ENCODE measurements around the gene TMEM255B.

TMEM255B gene

GRCh38 chr13:113849546-113849945 lies 90.5 kb downstream of the TMEM255B start:
- no peak for DNase-seq (ENCODE audit: low spot score)

DNA sequence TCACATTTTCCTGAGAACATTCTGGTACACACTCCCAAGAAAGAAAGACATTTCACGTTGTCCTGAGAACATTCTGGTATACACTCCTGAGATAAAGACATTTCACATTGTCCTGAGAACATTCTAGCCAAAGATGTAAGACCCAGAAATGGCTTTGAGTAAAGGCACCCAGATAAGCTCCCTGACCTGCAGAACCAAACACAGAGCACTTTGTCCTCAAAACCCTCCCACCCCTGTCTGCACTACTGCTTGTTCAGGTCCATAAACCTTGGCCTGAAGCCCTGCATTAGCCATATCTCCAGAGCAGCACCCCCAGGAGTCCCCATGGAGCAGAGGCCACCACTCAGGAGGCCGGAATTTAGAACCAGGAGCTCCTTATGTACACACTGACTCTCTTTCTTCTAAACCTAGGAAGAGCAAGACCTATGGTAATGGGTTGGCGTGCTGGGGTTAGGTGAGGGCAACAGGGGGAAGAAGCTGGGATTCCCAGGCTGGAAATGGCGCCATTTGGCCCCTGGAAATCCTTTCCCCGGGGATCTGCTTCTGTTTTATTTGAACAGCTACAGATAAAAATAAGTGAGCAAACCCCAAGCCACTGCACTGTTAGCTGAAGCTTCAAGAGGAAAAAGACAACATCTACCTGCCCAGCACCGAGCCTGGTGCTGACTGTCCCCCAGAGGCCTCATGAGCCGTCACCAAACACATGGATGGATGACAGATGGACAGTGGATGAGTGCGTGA lies 91.1 kb downstream of the TMEM255B start:
- no peak for DNase-seq (ENCODE audit: low spot score)

GRCh38 chr13:113850722-113851479 lies 91.9 kb downstream of the TMEM255B start:
- no peak for DNase-seq (ENCODE audit: low spot score)

DNA sequence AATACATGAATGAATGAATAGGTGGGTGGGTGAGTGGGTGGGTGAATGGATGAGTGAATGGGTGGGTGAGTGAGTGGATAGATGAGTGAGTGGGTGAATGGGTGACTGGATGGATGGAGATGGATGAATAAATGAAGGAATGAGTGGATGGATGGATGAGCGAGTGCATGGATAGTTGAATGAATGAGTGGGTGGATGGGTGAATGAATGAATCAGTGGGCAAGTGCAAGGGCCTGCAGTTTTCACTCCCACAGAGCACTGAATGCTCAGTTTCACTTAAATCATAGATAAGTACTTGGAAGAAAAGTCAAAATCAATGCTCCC lies 92.4 kb downstream of the TMEM255B start:
- DNase-seq (ENCODE audit: low spot score) = no peak

GRCh38 chr13:113851826-113852535 lies 93.0 kb downstream of the TMEM255B start:
- DNase-seq (ENCODE audit: low spot score) = no peak

DNA sequence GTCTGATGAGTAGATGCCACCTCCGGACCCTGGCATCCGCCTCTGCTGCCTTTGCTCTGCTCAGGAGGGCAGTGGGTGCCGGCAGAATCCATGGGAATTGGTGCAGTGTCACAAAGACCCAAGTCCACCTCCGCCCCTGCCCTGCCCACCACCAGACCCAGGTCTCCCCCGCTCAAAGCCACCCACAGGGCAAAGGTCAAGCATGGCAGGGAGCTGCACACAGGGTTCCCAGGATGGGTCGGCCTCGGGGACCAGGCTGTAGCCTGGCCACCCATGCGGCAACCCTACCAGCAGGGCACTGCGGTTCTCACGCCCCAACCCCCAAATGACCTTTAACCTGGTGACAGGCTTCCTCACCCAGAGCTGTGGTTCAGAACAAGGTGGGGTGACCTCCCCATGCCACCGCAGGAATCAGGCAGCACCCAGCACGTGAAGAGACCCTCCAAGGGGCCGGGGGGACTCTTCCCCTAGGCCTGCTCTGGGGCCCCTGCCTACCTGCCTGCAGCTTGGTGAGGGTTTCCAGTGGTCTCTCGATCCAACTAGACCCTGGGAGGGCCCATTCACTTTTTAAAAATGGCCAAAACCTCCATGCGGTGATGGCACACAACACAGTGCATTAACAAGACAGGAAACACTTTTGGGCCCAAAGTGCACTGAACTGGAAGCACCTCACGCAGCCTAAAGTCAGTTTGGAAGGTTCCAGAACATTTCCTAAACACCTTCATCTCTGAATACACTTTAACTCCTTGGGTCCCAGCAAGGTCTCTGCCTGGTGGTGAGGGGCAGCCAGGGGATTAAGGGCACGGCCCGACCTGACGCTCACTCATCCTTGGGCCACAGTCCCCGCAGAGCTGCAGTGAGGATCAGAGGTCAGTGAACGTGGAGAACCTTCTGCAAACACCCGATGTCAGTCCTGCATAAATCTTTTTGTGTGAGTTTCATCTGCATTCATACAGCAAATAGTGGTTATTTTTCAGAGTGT lies 93.8 kb downstream of the TMEM255B start:
- no peak for DNase-seq (ENCODE audit: low spot score)

GRCh38 chr13:113853518-113854237 lies 94.7 kb downstream of the TMEM255B start:
- no peak for DNase-seq (ENCODE audit: low spot score)

DNA sequence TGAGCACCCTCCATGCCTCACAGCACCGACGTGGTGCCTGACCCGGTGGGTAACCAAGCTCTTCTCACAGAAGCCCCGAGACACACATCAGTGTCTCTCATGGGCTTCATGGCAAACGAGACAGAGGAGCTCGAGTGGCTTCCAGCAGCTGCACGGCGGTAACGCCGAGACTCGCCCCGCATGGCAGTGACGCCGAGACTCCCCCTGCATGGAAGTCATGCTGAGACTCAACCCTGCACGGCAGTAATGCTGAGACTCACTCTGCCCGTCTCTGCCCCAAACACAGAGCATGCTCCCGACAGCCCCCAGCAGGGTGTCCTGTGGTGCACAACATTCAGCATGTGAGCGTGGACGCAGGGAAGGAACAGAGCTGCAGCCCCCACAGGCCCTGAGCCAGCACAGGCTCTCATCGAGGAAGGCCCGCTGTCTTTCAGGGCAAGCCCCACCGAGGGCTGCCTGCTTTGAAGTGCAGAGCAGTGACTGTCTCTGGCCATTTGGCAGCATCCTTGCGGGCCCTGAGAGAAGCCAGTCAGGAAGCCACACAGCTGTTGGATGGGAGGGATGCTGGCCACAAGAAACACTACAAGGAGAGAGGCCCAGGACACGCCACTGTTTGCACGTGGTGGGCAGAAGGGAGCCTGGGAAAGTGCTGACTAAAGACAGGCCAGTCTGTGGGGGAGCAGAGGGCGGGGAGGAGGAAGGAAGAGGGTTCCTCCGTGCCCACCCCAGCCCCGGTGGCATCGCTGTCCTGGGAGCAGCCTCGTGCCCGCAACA lies 95.4 kb downstream of the TMEM255B start:
- DNase-seq (ENCODE audit: low spot score) = no peak

GRCh38 chr13:113855012-113855921 lies 96.2 kb downstream of the TMEM255B start:
- DNase-seq (ENCODE audit: low spot score) = no peak

DNA sequence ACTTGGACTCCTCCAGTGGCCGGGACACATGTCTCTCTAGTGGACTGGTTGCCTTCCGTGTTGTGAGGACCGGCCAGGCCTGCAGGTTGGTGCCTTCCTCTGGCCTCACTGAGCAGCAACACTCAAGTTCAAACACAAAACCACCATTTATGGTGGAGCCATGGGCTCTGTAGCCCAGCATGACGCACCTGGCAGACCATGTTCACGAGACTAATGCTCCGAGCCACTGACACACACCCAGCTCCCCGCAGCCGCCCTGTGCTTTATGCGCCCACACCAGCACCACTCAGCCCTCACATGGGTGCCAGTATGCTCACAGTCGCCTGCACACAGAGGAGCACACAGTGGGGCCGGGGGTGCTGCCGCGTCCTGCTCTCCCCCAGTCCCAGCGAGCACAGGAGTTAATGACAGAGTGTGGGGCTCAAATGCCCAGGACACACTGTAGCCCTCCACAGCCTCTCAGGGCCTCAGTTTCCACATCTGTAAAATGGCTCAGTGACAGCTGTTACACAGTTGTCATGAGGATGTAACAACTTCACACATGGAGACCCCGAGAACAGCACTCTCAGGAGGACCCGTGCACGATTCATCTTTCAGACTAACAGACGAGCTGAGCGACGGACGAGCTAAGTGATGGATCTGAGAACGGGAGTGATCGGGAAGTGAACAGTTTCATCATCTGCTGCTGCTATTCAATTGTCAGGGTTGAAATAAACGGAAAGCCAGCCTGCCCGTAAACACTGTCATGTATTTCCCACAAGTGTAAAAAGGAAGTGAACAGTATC lies 97.1 kb downstream of the TMEM255B start:
- no peak for DNase-seq (ENCODE audit: low spot score)

DNA sequence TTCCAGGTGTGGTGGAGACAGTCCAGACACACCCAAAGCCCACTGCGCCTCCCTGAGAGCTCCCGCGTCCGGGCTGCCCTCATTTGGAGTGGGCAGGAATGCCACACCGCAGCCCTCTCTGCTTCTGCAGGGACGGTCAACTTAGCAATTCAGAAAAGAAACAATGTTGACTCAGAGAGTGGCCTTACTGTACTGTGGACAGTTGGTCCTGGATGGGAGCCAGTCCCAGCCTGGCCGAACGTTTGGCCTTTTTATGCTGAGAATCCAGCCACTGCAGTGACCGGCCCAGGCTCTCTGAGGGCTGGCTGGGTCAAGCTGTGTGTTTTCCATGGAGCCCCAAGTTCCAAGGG lies 97.7 kb downstream of the TMEM255B start:
- DNase-seq (ENCODE audit: low spot score) = no peak

- DNase-seq (ENCODE audit: low spot score) = no peak
Measured at GRCh38 chr13:113857531-113858195, 98.6 kb downstream of the TMEM255B start.

DNA sequence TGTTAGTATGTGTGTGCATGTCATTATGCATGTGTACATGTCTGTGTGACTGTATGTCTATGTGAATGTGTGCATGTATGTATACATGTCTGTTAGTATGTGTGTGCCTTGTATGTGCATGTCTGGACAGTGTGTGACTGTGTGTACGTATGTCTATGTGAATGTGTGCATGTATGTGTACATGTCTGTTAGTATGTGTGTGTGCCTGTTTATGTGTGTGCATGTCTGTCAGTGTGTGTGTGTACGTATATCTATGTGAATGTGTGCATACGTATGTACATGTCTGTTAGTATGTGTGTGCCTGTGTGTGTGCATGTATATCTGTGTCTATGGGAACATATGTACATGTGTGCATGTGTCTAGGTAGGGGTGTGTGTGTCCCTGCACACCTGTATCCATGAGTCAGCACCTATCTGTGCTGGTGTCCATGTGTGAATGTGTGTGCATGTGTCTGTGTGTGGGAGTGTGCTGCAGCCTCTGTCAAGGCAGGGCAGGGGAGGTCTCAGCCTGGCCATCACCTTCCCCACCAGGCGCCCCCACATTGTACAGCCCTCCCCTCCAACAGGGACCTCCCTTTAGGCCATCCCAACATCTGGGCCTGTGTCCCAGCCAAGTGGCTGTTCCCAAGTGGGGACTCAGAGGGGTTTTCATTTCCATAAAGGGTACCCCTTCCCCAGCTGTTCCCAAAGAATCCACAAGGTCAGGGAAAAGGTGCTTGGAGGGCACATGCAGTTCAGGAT lies 100.5 kb downstream of the TMEM255B start:
- DNase-seq (ENCODE audit: low spot score) = no peak

DNA sequence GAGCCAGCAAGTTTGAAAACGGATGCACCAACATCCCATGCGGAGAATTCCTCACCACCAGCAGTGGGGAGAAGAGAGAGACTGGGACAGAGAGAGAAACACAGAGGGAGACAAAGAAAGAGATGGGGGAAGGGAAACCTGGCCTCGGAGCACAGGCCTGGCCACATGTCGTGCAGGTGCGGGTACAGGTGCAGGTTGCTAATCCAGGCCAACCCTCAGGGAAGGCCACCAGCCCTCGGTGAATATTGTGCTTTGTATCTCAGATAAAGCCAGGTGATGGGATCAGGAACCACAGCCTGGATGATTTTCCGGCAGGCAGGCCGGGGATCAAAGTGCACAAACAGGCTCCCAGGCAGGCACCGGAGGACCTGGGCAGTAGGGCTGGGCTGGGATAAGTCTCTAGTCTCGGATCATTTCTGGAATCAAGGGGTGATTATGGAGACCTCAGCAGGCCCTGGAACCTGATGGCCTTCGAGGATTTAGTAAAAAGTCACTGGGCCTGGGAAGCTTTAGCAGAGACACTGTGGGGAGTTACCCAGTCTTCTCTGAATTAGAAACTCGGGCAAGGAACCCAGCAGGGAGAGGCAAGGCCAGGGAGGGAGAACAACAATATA lies 101.1 kb downstream of the TMEM255B start:
- no peak for DNase-seq (ENCODE audit: low spot score)

- DNase-seq (ENCODE audit: low spot score) = no peak
Measured at GRCh38 chr13:113860665-113861432, 101.8 kb downstream of the TMEM255B start.

DNA sequence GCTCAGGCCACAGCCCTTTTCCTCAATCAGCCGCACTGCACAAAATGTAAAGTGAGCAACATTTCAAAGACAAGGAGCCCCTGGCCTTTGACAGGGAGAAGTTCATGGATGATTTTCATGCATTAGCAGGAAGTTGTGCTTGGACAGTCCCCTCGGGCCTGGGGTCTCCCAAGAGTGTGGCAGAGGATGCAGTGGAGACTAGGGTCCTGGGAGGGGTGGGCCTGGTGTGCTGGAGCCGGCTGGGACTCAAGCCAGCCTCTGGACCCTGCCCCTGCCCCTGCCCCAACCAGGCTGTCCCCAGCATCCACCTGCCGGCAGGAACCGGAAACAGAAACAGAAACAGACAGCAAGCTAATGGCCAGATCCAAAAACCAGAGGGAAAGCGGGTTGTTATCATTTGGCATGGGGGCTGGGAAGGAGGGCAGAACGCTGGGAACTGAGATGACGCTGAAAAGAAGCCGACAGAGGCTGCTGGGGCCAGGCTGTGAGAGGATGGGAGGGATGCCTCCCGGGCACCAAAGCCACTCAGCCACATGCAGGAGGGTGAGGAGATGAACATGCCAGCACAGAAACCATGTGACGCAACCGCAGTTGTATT lies 102.5 kb downstream of the TMEM255B start:
- DNase-seq (ENCODE audit: low spot score) = no peak
